NCI-H2081 (cell line): ENCODE measurements around the gene LINC00237.

Experiments
- DNase-seq, 2 experiments: peaks; one replicate each; lab custom pipeline; 2025; lab: John Stamatoyannopoulos, UW

The LINC00237 gene

DNA sequence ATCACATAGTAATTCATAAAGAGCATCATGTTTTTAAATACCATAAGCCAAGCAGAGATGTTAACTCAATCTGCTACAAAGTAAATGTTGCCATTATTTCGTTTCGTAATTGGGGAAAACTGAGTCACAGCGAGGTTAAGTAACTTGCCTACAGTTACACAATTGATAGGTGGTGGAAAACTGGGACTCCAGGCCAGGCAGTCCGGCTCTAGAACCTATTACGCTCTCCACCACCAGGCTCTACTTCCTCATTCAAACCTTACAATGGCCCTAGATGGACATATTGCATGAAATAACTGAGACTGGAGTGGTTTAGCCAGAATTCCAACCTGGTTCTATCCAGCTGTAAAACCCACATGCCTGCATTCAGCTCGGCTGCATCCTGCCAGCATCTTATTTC, 58.2 kb downstream of the LINC00237 start:
- no peak for DNase-seq

DNA sequence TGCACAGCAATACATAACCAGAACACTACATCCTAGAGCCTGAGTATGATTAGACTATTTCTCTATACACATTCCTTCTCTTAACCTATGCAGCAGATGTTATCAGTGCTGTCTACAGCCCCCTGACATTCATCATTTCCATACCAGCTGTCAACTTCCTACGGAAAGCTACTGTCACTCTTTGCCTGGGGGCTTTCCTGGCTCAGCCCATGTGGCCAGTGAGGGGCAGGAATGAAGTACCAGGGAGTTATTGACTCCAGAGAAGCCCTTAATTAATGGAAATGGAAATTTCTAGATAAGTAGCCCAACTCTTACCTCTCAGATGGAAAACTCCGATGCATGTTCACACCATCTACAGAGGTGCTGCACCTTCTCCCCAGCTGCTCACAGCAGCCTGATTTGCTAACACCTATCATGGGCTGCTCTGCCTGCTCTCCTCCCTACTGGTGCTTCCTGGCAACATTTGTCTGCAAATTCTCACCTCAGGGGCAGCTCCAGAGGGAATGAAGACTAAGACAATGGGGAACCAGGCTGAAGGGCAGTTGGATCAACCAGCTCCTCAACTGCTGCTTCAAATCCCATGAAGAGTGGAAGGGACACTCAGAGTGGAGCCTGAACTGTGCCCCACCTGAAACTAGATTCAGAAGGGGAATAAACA, 59.6 kb downstream of the LINC00237 start:
- DNase-seq, result no peak
